D721Med (cell line): ENCODE data around the gene NUP210.

Experiments
- DNase-seq: peaks from one replicate; pipeline ENCODE4 v3.0.0; 2011; ENCODE audit warnings: low spot score; ENCODE audit not compliant: insufficient read length
- FAIRE-seq: peaks from 2 replicates; lab custom pipeline; 2011; peaks lifted over from hg19 to GRCh38; lab: Jason Lieb, UNC
- TF ChIP-seq, protein P1 (sequence below): IDR thresholded peaks from 2 replicates; pipeline ENCODE4 v1.5.1; 2012; ENCODE audit warnings: mild to moderate bottlenecking, control low read depth; ENCODE audit not compliant: insufficient read depth; ENCODE audit errors: missing control alignments

Gene NUP210

DNA sequence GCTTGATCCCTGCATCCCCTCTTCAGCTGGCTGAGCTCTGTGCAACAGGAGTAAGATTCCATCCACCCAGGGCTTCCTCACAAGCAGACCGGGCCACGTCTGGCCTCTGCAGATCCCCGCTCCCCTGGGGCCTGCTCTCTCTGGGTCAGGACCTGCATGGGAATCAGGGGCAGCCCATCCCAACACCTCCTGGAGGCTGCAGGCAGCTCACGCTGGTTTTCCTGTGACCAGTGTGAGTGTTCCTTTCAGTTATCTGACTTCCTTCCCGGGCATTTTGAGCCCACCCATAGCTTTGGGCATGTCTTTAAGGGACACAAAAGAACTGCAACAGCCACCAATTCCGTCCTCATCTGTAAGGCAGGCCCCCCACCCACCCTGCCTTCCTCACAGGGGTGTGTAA lies 16.3 kb downstream of the NUP210 start:
- FAIRE-seq (no peak), DNase-seq (no peak)
- TF ChIP-seq, protein P1, sequence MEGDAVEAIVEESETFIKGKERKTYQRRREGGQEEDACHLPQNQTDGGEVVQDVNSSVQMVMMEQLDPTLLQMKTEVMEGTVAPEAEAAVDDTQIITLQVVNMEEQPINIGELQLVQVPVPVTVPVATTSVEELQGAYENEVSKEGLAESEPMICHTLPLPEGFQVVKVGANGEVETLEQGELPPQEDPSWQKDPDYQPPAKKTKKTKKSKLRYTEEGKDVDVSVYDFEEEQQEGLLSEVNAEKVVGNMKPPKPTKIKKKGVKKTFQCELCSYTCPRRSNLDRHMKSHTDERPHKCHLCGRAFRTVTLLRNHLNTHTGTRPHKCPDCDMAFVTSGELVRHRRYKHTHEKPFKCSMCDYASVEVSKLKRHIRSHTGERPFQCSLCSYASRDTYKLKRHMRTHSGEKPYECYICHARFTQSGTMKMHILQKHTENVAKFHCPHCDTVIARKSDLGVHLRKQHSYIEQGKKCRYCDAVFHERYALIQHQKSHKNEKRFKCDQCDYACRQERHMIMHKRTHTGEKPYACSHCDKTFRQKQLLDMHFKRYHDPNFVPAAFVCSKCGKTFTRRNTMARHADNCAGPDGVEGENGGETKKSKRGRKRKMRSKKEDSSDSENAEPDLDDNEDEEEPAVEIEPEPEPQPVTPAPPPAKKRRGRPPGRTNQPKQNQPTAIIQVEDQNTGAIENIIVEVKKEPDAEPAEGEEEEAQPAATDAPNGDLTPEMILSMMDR: no peak

DNA sequence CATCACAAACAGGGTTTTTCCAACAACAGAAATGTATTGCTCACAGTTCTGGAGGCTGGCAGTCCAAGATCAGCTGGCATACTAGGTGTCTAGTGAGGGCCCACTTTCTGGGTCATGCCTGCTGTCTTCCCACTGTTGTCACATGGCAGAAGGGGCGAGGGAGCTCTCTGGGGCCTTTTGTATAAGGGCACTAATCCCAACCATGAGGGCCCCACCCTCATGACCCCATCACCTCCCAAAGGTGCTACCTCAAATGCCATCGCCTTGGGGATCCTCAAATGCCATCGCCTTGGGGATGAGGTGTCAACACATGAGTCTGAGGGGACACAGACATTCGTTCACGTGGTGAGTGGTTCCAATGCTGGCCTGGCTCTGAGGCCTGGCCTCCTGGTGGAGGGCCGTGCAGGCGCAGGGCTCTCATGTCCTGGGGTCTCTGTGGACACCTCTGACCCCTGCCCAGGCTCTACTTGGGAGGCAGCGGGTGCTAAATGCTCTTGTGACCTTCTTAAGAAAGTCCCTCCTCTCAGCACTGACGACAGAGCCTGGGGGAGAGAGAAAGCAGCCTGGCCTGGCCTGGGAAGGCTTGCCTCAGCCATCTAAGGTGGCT lies 16.8 kb downstream of the NUP210 start:
- FAIRE-seq (no peak), DNase-seq (no peak)
- TF ChIP-seq, protein P1: no peak

DNA sequence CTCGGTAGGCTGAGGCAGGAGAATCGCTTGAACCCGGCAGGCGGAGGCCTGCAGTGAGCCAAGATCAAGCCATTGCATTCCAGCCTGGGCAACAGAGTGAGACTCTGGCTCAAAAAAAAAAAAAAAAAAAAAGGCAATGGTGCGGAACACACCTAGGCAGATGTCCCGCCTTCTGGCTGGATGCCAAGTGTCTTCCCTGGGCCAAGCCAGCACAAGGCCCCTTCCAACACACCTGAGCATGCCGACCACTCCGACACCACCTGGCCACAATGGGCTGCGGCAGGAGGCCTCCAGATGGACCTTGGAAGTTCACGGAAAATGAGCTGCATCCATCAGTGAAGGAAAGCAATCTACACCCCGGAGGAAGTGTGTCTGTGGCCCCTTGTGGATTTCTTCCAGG lies 19.0 kb downstream of the NUP210 start:
- no peak for FAIRE-seq

DNA sequence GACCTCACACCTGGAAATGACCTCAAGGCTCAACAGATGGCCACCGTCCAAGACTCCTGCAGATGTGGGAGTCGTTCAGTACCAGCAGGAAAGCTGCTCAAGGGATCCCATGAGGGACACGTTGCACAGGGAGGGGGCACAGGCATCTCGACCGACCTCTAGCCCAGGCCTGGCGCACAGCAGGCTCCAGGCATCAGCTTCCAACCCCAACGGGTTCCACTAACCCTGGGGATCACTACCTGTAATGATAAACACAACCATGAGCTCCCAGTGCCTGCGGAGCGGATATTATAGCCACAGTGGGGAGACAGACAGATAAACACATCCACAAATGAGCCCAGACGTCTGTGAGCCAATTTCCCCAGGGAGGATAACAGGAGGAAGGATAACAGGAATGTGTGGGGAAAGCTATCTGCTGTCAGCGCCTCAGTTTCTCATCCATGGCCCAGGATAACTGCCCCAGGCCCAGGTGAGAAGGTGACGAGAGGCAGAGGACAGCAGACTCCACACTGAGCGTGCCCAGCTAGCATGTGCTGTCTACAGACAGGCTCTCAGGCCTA lies 19.9 kb downstream of the NUP210 start:
- DNase-seq (peak; percentile 71), FAIRE-seq (no peak)
- TF ChIP-seq, protein P1: no peak

More for the DNA sequence above, 19.0 kb downstream of the NUP210 start:
- TF ChIP-seq, protein P1: no peak
- DNase-seq: no peak

DNA sequence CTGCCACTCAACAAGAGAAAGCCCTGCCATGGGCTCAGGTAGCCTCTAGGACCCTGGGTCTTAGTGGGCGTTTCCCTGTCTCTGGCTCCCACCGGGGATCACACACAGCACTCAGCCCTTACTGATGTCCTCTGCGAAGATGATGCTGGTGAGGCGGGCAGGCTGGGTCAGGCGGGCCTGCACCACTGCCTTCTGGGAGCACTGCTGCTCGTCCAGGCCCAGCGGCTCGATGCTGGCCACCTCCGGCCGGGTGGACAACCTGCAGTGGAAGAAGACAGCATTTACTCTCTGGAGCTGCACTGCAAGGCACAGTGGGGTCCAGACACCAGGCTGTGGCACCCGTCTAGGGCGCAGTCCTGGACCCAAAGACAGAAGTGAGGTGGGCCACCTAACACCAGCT lies 20.5 kb downstream of the NUP210 start:
- TF ChIP-seq, protein P1: no peak
- no peak for DNase-seq
- FAIRE-seq: no peak

DNA sequence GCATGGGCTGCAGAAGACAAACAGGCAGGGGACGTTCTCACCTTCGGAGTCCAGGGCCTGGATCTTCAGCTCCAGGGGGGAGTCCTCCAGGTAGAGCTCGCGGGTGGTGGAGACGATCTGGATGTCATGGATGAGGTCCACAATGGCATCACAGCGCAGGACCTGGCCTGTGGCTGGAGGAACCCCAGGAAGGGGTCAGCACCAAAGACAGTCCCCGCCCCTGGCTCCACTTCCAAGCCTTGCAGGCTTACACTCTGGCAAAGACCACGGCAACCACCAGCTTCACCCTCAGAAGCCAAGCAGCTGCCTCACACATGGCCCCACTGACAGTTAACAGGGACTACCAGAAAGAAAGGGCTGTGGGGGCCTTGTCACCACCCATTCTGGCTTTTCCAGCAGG lies 22.8 kb downstream of the NUP210 start:
- no peak for FAIRE-seq
- TF ChIP-seq, protein P1: no peak
- DNase-seq: no peak

DNA sequence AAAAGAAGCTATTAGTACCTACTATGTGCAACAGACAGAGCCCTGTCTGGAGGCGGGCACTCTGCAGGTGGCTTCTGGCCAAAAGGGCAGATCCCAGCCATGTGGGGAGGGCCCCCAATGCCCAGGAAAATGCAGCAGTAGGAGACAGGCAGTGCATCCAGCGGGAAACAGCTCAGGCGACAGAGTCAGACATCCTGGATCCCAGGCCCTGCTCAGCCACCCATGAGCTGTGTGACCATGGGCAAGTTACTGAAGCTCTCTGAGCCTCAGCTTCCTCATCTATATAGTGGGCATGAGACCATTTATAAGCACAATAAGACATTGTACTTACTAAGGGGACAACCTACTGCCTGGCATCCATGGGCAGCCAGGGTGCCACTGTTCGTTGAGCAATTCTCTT lies 25.8 kb downstream of the NUP210 start:
- TF ChIP-seq, protein P1: no peak
- DNase-seq (no peak), FAIRE-seq (no peak)
